Measurements from ENCODE around the gene WDR27. TPM values are rescaled to one million over a fixed set of nuclear protein-coding genes. Genes with fewer than 3 reads are reported as not detected.

Gene WDR27
- polyA plus RNA-seq, 1 donor from 2014 or later, result 35.8 TPM

DNA sequence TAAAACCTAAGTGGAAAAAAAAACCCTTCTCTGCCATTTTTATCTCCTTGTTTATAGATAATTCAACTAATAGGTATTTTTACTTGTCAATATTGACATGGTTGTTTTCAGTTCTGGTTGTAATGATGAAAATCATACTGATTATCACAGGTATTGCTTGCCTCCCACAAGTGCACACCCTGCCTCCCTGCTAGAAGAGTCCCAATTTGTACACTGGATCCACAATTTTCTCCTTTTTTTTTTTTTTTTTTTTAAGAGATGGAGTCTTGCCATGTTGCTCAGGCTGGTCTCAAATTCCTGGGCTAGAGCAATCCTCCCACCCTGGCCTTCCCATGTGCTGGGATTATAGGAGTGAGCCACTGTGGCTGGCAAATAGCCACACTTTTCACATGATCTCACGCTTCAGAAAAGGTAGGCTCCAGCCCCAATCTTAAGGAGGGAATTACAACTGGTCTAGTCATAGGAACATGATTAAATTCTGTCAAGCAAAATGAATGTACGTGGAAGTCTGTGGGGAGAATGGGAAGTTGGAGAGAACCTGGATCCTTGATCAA, 37.2 kb upstream of the WDR27 start:
- Histone ChIP-seq H3K9me3 (ENCODE audit: low read length) (no peaks in the 10 kb centered on the region), H3K9me2 (ENCODE audit: insufficient read depth, low read length) (no peaks in the 10 kb centered on the region), H3K4me3 (ENCODE audit: low read length) (no peak overlapping the region), H3K36me3 (ENCODE audit: insufficient read depth, low read length) (no peaks in the 10 kb centered on the region), H3K27ac (ENCODE audit: low read length) (no peak overlapping the region), H3K9ac (ENCODE audit: low read length) (no peak overlapping the region), H3K27me3 (ENCODE audit: insufficient read depth, low read depth, low read length) (no peaks in the 10 kb centered on the region), H3K79me2 (replicated peaks; ENCODE audit: insufficient read depth, low read length) (no peaks in the 10 kb centered on the region), H3K4me2 (ENCODE audit: low read length) (no peak overlapping the region), H2AFZ (ENCODE audit: low read depth, low read length) (no peak overlapping the region), H4K20me1 (ENCODE audit: insufficient read depth) (no peaks in the 10 kb centered on the region), H3F3A (ENCODE audit: insufficient read depth, low read length, poor library complexity, severe bottlenecking) (no peaks in the 10 kb centered on the region)
- TF ChIP-seq RAD21 (conservative IDR thresholded peaks at IDR 0.05) (no peak), SMC3 (conservative IDR thresholded peaks at IDR 0.05; ENCODE audit: poor library complexity) (no peak), TAF1 (IDR thresholded peaks at IDR 0.05; ENCODE audit: low read depth) (no peak), POLR2AphosphoS5 (IDR thresholded peaks at IDR 0.05) (no peak), EZH2 (IDR thresholded peaks at IDR 0.05; ENCODE audit: borderline replicate concordance, insufficient read depth, low read length, poor library complexity, severe bottlenecking) (no peak), EP300 (conservative IDR thresholded peaks at IDR 0.05; ENCODE audit: poor library complexity, severe bottlenecking) (no peak), MXI1 (conservative IDR thresholded peaks at IDR 0.05; ENCODE audit: poor library complexity, severe bottlenecking) (no peak)
- TF ChIP-seq, protein P1, sequence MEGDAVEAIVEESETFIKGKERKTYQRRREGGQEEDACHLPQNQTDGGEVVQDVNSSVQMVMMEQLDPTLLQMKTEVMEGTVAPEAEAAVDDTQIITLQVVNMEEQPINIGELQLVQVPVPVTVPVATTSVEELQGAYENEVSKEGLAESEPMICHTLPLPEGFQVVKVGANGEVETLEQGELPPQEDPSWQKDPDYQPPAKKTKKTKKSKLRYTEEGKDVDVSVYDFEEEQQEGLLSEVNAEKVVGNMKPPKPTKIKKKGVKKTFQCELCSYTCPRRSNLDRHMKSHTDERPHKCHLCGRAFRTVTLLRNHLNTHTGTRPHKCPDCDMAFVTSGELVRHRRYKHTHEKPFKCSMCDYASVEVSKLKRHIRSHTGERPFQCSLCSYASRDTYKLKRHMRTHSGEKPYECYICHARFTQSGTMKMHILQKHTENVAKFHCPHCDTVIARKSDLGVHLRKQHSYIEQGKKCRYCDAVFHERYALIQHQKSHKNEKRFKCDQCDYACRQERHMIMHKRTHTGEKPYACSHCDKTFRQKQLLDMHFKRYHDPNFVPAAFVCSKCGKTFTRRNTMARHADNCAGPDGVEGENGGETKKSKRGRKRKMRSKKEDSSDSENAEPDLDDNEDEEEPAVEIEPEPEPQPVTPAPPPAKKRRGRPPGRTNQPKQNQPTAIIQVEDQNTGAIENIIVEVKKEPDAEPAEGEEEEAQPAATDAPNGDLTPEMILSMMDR (IDR thresholded peaks at IDR 0.05; ENCODE audit: poor library complexity, severe bottlenecking), result no peak

DNA sequence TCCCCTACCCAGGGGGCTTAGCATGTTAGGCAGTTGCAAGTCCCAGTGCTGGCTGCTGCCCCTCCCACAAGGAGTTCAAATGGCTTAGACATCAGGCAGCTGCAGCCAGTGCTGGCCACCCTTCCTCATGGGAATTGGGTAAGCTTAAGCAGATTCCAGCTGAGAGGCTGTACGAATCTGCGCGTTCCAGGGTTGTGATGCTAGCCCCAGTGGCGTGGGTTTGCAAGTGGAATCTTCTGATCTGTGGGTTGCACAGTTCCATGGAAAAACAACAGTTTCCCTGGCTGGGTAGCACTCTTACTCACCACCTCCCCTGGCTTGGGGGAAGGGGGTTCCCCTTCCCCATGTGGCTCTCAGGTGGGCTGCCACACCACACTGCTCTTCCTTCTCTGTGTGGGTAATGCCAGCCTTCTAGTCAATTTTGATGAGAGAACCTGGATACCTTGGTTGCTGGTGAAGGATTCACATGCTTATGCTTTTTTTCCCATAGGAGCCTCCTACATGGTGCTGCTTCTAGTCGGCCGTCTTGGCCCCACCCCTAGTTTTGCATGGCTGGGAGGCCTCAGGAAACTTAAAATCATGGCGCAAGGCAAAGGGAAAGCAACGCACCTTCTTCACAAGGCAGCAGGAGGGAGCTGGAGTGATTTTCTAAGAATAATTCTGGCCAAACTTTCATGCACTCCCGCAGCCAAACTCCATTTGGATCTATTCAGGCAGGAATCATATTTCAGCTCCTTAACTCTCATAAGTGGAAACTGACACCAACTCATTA, 36.6 kb upstream of the WDR27 start:
- H3F3A ChIP-seq (ENCODE audit: insufficient read depth, low read length, poor library complexity, severe bottlenecking), result no peaks in the 10 kb centered on the region
- H3K9ac ChIP-seq (ENCODE audit: low read length), result no peak overlapping the region
- no peak overlapping the region for H3K4me3 ChIP-seq (ENCODE audit: low read length)
- H3K36me3 ChIP-seq (ENCODE audit: insufficient read depth, low read length), result no peaks in the 10 kb centered on the region
- no peak overlapping the region for H2AFZ ChIP-seq (ENCODE audit: low read depth, low read length)
- H3K4me2 ChIP-seq (ENCODE audit: low read length), result no peak overlapping the region
- no peaks in the 10 kb centered on the region for H3K79me2 ChIP-seq (replicated peaks; ENCODE audit: insufficient read depth, low read length)
- no peaks in the 10 kb centered on the region for H3K9me2 ChIP-seq (ENCODE audit: insufficient read depth, low read length)
- no peaks in the 10 kb centered on the region for H4K20me1 ChIP-seq (ENCODE audit: insufficient read depth)
- H3K27me3 ChIP-seq (ENCODE audit: insufficient read depth, low read depth, low read length), result no peaks in the 10 kb centered on the region
- no peak for TF ChIP-seq POLR2AphosphoS5 (IDR thresholded peaks at IDR 0.05)
- TF ChIP-seq, protein P2, sequence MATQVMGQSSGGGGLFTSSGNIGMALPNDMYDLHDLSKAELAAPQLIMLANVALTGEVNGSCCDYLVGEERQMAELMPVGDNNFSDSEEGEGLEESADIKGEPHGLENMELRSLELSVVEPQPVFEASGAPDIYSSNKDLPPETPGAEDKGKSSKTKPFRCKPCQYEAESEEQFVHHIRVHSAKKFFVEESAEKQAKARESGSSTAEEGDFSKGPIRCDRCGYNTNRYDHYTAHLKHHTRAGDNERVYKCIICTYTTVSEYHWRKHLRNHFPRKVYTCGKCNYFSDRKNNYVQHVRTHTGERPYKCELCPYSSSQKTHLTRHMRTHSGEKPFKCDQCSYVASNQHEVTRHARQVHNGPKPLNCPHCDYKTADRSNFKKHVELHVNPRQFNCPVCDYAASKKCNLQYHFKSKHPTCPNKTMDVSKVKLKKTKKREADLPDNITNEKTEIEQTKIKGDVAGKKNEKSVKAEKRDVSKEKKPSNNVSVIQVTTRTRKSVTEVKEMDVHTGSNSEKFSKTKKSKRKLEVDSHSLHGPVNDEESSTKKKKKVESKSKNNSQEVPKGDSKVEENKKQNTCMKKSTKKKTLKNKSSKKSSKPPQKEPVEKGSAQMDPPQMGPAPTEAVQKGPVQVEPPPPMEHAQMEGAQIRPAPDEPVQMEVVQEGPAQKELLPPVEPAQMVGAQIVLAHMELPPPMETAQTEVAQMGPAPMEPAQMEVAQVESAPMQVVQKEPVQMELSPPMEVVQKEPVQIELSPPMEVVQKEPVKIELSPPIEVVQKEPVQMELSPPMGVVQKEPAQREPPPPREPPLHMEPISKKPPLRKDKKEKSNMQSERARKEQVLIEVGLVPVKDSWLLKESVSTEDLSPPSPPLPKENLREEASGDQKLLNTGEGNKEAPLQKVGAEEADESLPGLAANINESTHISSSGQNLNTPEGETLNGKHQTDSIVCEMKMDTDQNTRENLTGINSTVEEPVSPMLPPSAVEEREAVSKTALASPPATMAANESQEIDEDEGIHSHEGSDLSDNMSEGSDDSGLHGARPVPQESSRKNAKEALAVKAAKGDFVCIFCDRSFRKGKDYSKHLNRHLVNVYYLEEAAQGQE (IDR thresholded peaks at IDR 0.05; ENCODE audit: borderline replicate concordance), result no peak
- no peak for TF ChIP-seq EP300 (conservative IDR thresholded peaks at IDR 0.05; ENCODE audit: poor library complexity, severe bottlenecking)
- no peak for TF ChIP-seq EZH2 (IDR thresholded peaks at IDR 0.05; ENCODE audit: borderline replicate concordance, insufficient read depth, low read length, poor library complexity, severe bottlenecking)
- no peak for TF ChIP-seq TAF1 (IDR thresholded peaks at IDR 0.05; ENCODE audit: low read depth)
- TF ChIP-seq RAD21 (conservative IDR thresholded peaks at IDR 0.05), result no peak
- TF ChIP-seq SMC3 (conservative IDR thresholded peaks at IDR 0.05; ENCODE audit: poor library complexity), result no peak
- TF ChIP-seq, protein P1 (IDR thresholded peaks at IDR 0.05; ENCODE audit: poor library complexity, severe bottlenecking), result no peak
- no peak for TF ChIP-seq MXI1 (conservative IDR thresholded peaks at IDR 0.05; ENCODE audit: poor library complexity, severe bottlenecking)
- no peak overlapping the region for H3K27ac ChIP-seq (ENCODE audit: low read length)
- no peaks in the 10 kb centered on the region for H3K9me3 ChIP-seq (ENCODE audit: low read length)

Measured in neural cell (in vitro differentiated cells).